Neural cell (in vitro differentiated cells): ENCODE measurements around the gene CFAP65. TPM values are rescaled to one million over a fixed set of nuclear protein-coding genes. Genes with fewer than 3 reads are reported as not detected.
A peak's percentile ranks its signal among the peaks of the same experiment; 100 is the strongest.

ENCODE experiments used
- H2AFZ ChIP-seq: fragments of 200-600, 300-800 bp; sonication (generic), shearing (Covaris generic); 2 replicates; pipeline ENCODE4 v1.6.0; 2014; ENCODE audit warnings: low read depth, mild to moderate bottlenecking, antibody characterized with exemption, low read length, moderate library complexity
- H3F3A ChIP-seq: fragments of 200-600 bp; shearing (Covaris generic); 2 replicates; pipeline ENCODE4 v1.6.1; 2016; ENCODE audit warnings: mild to moderate bottlenecking, moderate library complexity, mixed read lengths, antibody characterized with exemption, low read length; ENCODE audit not compliant: insufficient read depth, poor library complexity, severe bottlenecking
- H3K27ac ChIP-seq: fragments of 200-600, 300-800 bp; sonication (generic), shearing (Covaris generic); 2 replicates; pipeline ENCODE4 v1.5.1; 2014; ENCODE audit warnings: mild to moderate bottlenecking, low read length, moderate library complexity
- H3K27me3 ChIP-seq: fragments of 300-800, 200-600 bp; sonication (generic), shearing (Covaris generic); 2 replicates; pipeline ENCODE4 v1.6.0; 2014; ENCODE audit warnings: mild to moderate bottlenecking, low read depth, low read length, moderate library complexity; ENCODE audit not compliant: insufficient read depth
- H3K36me3 ChIP-seq: fragments of 300-800, 200-600 bp; sonication (generic), shearing (Covaris generic); 2 replicates; pipeline ENCODE4 v1.5.1; 2014; ENCODE audit warnings: mild to moderate bottlenecking, antibody characterized with exemption, low read length, moderate library complexity; ENCODE audit not compliant: insufficient read depth
- H3K4me2 ChIP-seq: fragments of 300-800, 200-600 bp; sonication (generic), shearing (Covaris generic); 2 replicates; pipeline ENCODE4 v1.6.0; 2014; ENCODE audit warnings: mild to moderate bottlenecking, low read length
- H3K4me3 ChIP-seq: fragments of 300-800, 200-600 bp; sonication (generic), shearing (Covaris generic); 2 replicates; pipeline ENCODE4 v1.5.1; 2014; ENCODE audit warnings: mild to moderate bottlenecking, low read length, moderate library complexity
- H3K79me2 ChIP-seq: fragments of 200-600 bp; shearing (Covaris generic); replicated peaks from 2 replicates; pipeline ENCODE4 v1.6.0; 2014; ENCODE audit warnings: mild to moderate bottlenecking, low read length, moderate library complexity; ENCODE audit not compliant: insufficient read depth
- H3K9ac ChIP-seq: fragments of 300-800, 200-600 bp; sonication (generic), shearing (Covaris generic); 2 replicates; pipeline ENCODE4 v1.6.1; 2016; ENCODE audit warnings: mild to moderate bottlenecking, low read length, mixed read lengths
- H3K9me2 ChIP-seq: fragments of 200-600 bp; shearing (Covaris generic); 2 replicates; pipeline ENCODE4 v1.6.1; 2016; ENCODE audit warnings: mild to moderate bottlenecking, low read length, mixed read lengths; ENCODE audit not compliant: insufficient read depth
- H3K9me3 ChIP-seq: fragments of 200-600, 300-800 bp; sonication (generic), shearing (Covaris generic); 2 replicates; pipeline ENCODE4 v1.6.1; 2016; ENCODE audit warnings: mild to moderate bottlenecking, mixed run types, low read length, moderate library complexity, mixed read lengths
- H4K20me1 ChIP-seq: fragments of 200-600 bp; shearing (Covaris generic); 2 replicates; pipeline ENCODE4 v1.6.1; 2016; ENCODE audit warnings: mild to moderate bottlenecking, mixed run types; ENCODE audit not compliant: insufficient read depth
- EP300 ChIP-seq: fragments of 450-650 bp; conservative IDR thresholded peaks from 2 replicates; pipeline ENCODE4 v1.6.1; 2014; ENCODE audit warnings: antibody characterized with exemption, mild to moderate bottlenecking, moderate library complexity; ENCODE audit not compliant: poor library complexity, severe bottlenecking
- EZH2 ChIP-seq: fragments of 200-600, 300-800 bp; shearing (Covaris generic), sonication (generic); IDR thresholded peaks from 2 replicates; pipeline ENCODE4 v1.6.1; 2014; ENCODE audit warnings: antibody characterized with exemption, low read length, borderline replicate concordance, mild to moderate bottlenecking; ENCODE audit not compliant: insufficient read depth, poor library complexity, severe bottlenecking
- MXI1 ChIP-seq: fragments of 450-650 bp; conservative IDR thresholded peaks from 2 replicates; pipeline ENCODE4 v1.6.1; 2014; ENCODE audit warnings: antibody characterized with exemption, mild to moderate bottlenecking; ENCODE audit not compliant: poor library complexity, severe bottlenecking
- POLR2AphosphoS5 ChIP-seq: IDR thresholded peaks from 2 replicates; pipeline ENCODE4 v1.6.1; 2012
- RAD21 ChIP-seq: fragments of 450-650 bp; conservative IDR thresholded peaks from 2 replicates; pipeline ENCODE4 v1.6.1; 2014; ENCODE audit warnings: antibody characterized with exemption, mild to moderate bottlenecking, moderate library complexity
- SMC3 ChIP-seq: fragments of 450-650 bp; conservative IDR thresholded peaks from 2 replicates; pipeline ENCODE4 v1.6.1; 2014; ENCODE audit warnings: antibody characterized with exemption, mild to moderate bottlenecking, moderate library complexity; ENCODE audit not compliant: poor library complexity
- TAF1 ChIP-seq: IDR thresholded peaks from 2 replicates; pipeline ENCODE4 v1.6.1; 2012; ENCODE audit warnings: low read depth
- polyA plus RNA-seq: library from polyadenylated mRNA; depleted of rRNA; stranded (reverse); fragments of >200 nt; gene quantifications from 2 replicates; pipeline ENCODE4 v1.2.3, GENCODE V29; 2014
- TF ChIP-seq, protein P1 (sequence below): IDR thresholded peaks from 2 replicates; pipeline ENCODE4 v1.6.1; 2012; ENCODE audit warnings: borderline replicate concordance
- TF ChIP-seq, protein P2 (sequence below): fragments of 450-650 bp; IDR thresholded peaks from 2 replicates; pipeline ENCODE4 v1.5.1; 2014; ENCODE audit warnings: antibody characterized with exemption, mild to moderate bottlenecking, moderate library complexity; ENCODE audit not compliant: poor library complexity, severe bottlenecking

CFAP65 gene
- polyA plus RNA-seq, 1 donor from 2014 or later: 1.1 TPM

DNA sequence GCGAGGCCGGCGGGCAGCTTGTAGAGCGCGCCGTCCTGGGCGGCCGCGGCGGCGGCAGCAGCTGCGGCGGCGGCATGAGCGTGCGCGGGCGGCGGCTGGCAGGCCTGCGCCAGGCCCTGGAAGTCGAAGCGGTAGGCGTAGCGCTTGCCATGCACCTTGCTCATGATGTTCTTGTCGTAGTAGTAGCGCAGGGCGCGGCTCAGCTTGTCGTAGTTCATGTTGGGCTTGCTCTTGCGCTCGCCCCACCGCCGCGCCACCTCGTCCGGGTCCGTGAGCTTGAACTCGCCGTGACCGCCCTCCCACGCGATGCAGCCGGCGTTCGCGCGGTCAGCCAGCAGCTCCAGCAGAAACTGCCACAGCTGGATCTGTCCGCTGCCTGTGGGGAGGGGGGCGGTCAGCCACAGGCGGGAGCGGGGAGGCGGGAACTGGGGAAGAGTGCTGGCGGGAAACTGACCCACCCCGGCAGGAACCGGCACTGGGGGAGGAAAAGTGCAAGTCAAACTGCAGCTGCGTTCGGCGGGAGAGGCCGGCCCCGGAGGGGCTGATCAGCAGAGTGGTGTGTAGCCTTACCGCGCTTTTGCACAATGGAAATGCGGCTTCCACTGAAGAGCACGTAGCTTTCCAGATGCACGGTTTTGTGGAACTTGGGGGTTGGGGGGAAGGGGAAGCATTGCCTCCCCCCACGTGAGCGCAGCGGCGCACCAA is 59.3 kb downstream of the CFAP65 start:
- TF ChIP-seq RAD21 (no peak), TAF1 (no peak), EP300 (no peak), EZH2 (peak; percentile 84), MXI1 (no peak)
- Histone ChIP-seq H3K4me2 (no peak overlapping the region), H3K9me3 (no peaks in the 10 kb centered on the region), H2AFZ (no peak overlapping the region), H3K27me3 (peaks cover 95% of the 10 kb centered on the region), H4K20me1 (no peaks in the 10 kb centered on the region), H3K4me3 (peak overlapping the region; percentile 61), H3K27ac (no peak overlapping the region), H3K36me3 (no peaks in the 10 kb centered on the region), H3K79me2 (no peaks in the 10 kb centered on the region), H3K9ac (no peak overlapping the region), H3F3A (no peaks in the 10 kb centered on the region), H3K9me2 (no peaks in the 10 kb centered on the region)

DNA sequence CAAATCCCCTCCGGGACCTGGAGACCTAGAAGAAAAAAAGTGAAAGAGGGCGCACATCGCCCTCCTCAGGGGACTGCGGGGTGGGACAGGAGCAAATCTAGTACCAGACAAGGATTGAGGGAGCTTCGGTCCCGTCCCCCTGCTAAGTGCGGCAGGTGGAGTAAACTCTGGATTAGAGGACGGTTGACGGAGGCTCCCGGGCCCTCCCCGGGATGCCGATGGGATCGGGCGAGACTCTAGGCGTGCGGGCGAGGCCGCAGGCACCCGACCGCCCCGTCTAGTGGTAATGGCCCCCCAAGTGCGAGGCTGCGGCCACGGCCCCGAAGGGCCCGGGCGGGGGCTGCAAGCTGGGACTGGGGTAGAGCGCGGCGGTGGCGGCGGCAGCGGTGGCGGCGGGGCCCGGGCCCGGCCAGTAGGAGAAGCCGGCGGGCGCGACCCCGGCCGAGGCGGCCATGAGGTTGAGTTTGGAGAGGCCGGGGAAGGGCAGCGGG is 59.9 kb downstream of the CFAP65 start:
- Histone ChIP-seq H3K4me2 (no peak overlapping the region), H3K79me2 (no peaks in the 10 kb centered on the region)
- TF ChIP-seq EP300 (no peak), SMC3 (no peak), POLR2AphosphoS5 (no peak), MXI1 (no peak), RAD21 (no peak), TAF1 (no peak), EZH2 (no peak)
- TF ChIP-seq, protein P1, sequence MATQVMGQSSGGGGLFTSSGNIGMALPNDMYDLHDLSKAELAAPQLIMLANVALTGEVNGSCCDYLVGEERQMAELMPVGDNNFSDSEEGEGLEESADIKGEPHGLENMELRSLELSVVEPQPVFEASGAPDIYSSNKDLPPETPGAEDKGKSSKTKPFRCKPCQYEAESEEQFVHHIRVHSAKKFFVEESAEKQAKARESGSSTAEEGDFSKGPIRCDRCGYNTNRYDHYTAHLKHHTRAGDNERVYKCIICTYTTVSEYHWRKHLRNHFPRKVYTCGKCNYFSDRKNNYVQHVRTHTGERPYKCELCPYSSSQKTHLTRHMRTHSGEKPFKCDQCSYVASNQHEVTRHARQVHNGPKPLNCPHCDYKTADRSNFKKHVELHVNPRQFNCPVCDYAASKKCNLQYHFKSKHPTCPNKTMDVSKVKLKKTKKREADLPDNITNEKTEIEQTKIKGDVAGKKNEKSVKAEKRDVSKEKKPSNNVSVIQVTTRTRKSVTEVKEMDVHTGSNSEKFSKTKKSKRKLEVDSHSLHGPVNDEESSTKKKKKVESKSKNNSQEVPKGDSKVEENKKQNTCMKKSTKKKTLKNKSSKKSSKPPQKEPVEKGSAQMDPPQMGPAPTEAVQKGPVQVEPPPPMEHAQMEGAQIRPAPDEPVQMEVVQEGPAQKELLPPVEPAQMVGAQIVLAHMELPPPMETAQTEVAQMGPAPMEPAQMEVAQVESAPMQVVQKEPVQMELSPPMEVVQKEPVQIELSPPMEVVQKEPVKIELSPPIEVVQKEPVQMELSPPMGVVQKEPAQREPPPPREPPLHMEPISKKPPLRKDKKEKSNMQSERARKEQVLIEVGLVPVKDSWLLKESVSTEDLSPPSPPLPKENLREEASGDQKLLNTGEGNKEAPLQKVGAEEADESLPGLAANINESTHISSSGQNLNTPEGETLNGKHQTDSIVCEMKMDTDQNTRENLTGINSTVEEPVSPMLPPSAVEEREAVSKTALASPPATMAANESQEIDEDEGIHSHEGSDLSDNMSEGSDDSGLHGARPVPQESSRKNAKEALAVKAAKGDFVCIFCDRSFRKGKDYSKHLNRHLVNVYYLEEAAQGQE: no peak
- TF ChIP-seq, protein P2, sequence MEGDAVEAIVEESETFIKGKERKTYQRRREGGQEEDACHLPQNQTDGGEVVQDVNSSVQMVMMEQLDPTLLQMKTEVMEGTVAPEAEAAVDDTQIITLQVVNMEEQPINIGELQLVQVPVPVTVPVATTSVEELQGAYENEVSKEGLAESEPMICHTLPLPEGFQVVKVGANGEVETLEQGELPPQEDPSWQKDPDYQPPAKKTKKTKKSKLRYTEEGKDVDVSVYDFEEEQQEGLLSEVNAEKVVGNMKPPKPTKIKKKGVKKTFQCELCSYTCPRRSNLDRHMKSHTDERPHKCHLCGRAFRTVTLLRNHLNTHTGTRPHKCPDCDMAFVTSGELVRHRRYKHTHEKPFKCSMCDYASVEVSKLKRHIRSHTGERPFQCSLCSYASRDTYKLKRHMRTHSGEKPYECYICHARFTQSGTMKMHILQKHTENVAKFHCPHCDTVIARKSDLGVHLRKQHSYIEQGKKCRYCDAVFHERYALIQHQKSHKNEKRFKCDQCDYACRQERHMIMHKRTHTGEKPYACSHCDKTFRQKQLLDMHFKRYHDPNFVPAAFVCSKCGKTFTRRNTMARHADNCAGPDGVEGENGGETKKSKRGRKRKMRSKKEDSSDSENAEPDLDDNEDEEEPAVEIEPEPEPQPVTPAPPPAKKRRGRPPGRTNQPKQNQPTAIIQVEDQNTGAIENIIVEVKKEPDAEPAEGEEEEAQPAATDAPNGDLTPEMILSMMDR: no peak

More for the DNA sequence above, 59.9 kb downstream of the CFAP65 start:
- Histone ChIP-seq H4K20me1 (no peaks in the 10 kb centered on the region), H3K9me3 (no peaks in the 10 kb centered on the region), H3K36me3 (no peaks in the 10 kb centered on the region), H3K9me2 (no peaks in the 10 kb centered on the region), H3K27ac (no peak overlapping the region), H2AFZ (no peak overlapping the region), H3K9ac (no peak overlapping the region), H3K27me3 (peaks cover 95% of the 10 kb centered on the region), H3K4me3 (no peak overlapping the region), H3F3A (no peaks in the 10 kb centered on the region)
